Neural cell (in vitro differentiated cells): ENCODE data around the gene STARD10. TPM values are rescaled to one million over a fixed set of nuclear protein-coding genes. Genes with fewer than 3 reads are reported as not detected.

Experiments used
- H2AFZ ChIP-seq: fragments of 200-600, 300-800 bp; sonication (generic), shearing (Covaris generic); 2 replicates; pipeline ENCODE4 v1.6.0; 2014; ENCODE audit warnings: low read depth, mild to moderate bottlenecking, antibody characterized with exemption, low read length, moderate library complexity
- H3F3A ChIP-seq: fragments of 200-600 bp; shearing (Covaris generic); 2 replicates; pipeline ENCODE4 v1.6.1; 2016; ENCODE audit warnings: mild to moderate bottlenecking, moderate library complexity, mixed read lengths, antibody characterized with exemption, low read length; ENCODE audit not compliant: insufficient read depth, poor library complexity, severe bottlenecking
- H3K27ac ChIP-seq: fragments of 200-600, 300-800 bp; sonication (generic), shearing (Covaris generic); 2 replicates; pipeline ENCODE4 v1.5.1; 2014; ENCODE audit warnings: mild to moderate bottlenecking, low read length, moderate library complexity
- H3K27me3 ChIP-seq: fragments of 300-800, 200-600 bp; sonication (generic), shearing (Covaris generic); 2 replicates; pipeline ENCODE4 v1.6.0; 2014; ENCODE audit warnings: mild to moderate bottlenecking, low read depth, low read length, moderate library complexity; ENCODE audit not compliant: insufficient read depth
- H3K36me3 ChIP-seq: fragments of 300-800, 200-600 bp; sonication (generic), shearing (Covaris generic); 2 replicates; pipeline ENCODE4 v1.5.1; 2014; ENCODE audit warnings: mild to moderate bottlenecking, antibody characterized with exemption, low read length, moderate library complexity; ENCODE audit not compliant: insufficient read depth
- H3K4me2 ChIP-seq: fragments of 300-800, 200-600 bp; sonication (generic), shearing (Covaris generic); 2 replicates; pipeline ENCODE4 v1.6.0; 2014; ENCODE audit warnings: mild to moderate bottlenecking, low read length
- H3K4me3 ChIP-seq: fragments of 300-800, 200-600 bp; sonication (generic), shearing (Covaris generic); 2 replicates; pipeline ENCODE4 v1.5.1; 2014; ENCODE audit warnings: mild to moderate bottlenecking, low read length, moderate library complexity
- H3K79me2 ChIP-seq: fragments of 200-600 bp; shearing (Covaris generic); replicated peaks from 2 replicates; pipeline ENCODE4 v1.6.0; 2014; ENCODE audit warnings: mild to moderate bottlenecking, low read length, moderate library complexity; ENCODE audit not compliant: insufficient read depth
- H3K9ac ChIP-seq: fragments of 300-800, 200-600 bp; sonication (generic), shearing (Covaris generic); 2 replicates; pipeline ENCODE4 v1.6.1; 2016; ENCODE audit warnings: mild to moderate bottlenecking, low read length, mixed read lengths
- H3K9me2 ChIP-seq: fragments of 200-600 bp; shearing (Covaris generic); 2 replicates; pipeline ENCODE4 v1.6.1; 2016; ENCODE audit warnings: mild to moderate bottlenecking, low read length, mixed read lengths; ENCODE audit not compliant: insufficient read depth
- H3K9me3 ChIP-seq: fragments of 200-600, 300-800 bp; sonication (generic), shearing (Covaris generic); 2 replicates; pipeline ENCODE4 v1.6.1; 2016; ENCODE audit warnings: mild to moderate bottlenecking, mixed run types, low read length, moderate library complexity, mixed read lengths
- H4K20me1 ChIP-seq: fragments of 200-600 bp; shearing (Covaris generic); 2 replicates; pipeline ENCODE4 v1.6.1; 2016; ENCODE audit warnings: mild to moderate bottlenecking, mixed run types; ENCODE audit not compliant: insufficient read depth
- CTCF ChIP-seq: fragments of 450-650 bp; IDR thresholded peaks from 2 replicates; pipeline ENCODE4 v1.5.1; 2014; ENCODE audit warnings: antibody characterized with exemption, mild to moderate bottlenecking, moderate library complexity; ENCODE audit not compliant: poor library complexity, severe bottlenecking
- EP300 ChIP-seq: fragments of 450-650 bp; conservative IDR thresholded peaks from 2 replicates; pipeline ENCODE4 v1.6.1; 2014; ENCODE audit warnings: antibody characterized with exemption, mild to moderate bottlenecking, moderate library complexity; ENCODE audit not compliant: poor library complexity, severe bottlenecking
- EZH2 ChIP-seq: fragments of 200-600, 300-800 bp; shearing (Covaris generic), sonication (generic); IDR thresholded peaks from 2 replicates; pipeline ENCODE4 v1.6.1; 2014; ENCODE audit warnings: antibody characterized with exemption, low read length, borderline replicate concordance, mild to moderate bottlenecking; ENCODE audit not compliant: insufficient read depth, poor library complexity, severe bottlenecking
- MXI1 ChIP-seq: fragments of 450-650 bp; conservative IDR thresholded peaks from 2 replicates; pipeline ENCODE4 v1.6.1; 2014; ENCODE audit warnings: antibody characterized with exemption, mild to moderate bottlenecking; ENCODE audit not compliant: poor library complexity, severe bottlenecking
- POLR2AphosphoS5 ChIP-seq: IDR thresholded peaks from 2 replicates; pipeline ENCODE4 v1.6.1; 2012
- RAD21 ChIP-seq: fragments of 450-650 bp; conservative IDR thresholded peaks from 2 replicates; pipeline ENCODE4 v1.6.1; 2014; ENCODE audit warnings: antibody characterized with exemption, mild to moderate bottlenecking, moderate library complexity
- REST ChIP-seq: IDR thresholded peaks from 2 replicates; pipeline ENCODE4 v1.6.1; 2012; ENCODE audit warnings: borderline replicate concordance
- SMC3 ChIP-seq: fragments of 450-650 bp; conservative IDR thresholded peaks from 2 replicates; pipeline ENCODE4 v1.6.1; 2014; ENCODE audit warnings: antibody characterized with exemption, mild to moderate bottlenecking, moderate library complexity; ENCODE audit not compliant: poor library complexity
- TAF1 ChIP-seq: IDR thresholded peaks from 2 replicates; pipeline ENCODE4 v1.6.1; 2012; ENCODE audit warnings: low read depth
- polyA plus RNA-seq: library from polyadenylated mRNA; depleted of rRNA; stranded (reverse); fragments of >200 nt; gene quantifications from 2 replicates; pipeline ENCODE4 v1.2.3, GENCODE V29; 2014

STARD10 gene
- polyA plus RNA-seq, 1 donor from 2014 or later = 29.0 TPM

- Histone ChIP-seq H4K20me1 (no peaks in the 10 kb centered on the region), H3K27ac (no peak overlapping the region), H3K9me2 (no peaks in the 10 kb centered on the region), H3K36me3 (no peaks in the 10 kb centered on the region), H3K4me2 (no peak overlapping the region), H2AFZ (no peak overlapping the region), H3K79me2 (no peaks in the 10 kb centered on the region), H3K9ac (no peak overlapping the region), H3F3A (no peaks in the 10 kb centered on the region), H3K4me3 (no peak overlapping the region), H3K9me3 (no peaks in the 10 kb centered on the region), H3K27me3 (no peaks in the 10 kb centered on the region)
- TF ChIP-seq POLR2AphosphoS5 = no peak
- TF ChIP-seq REST = no peak
- TF ChIP-seq RAD21 = no peak
- TF ChIP-seq EP300 = no peak
- no peak for TF ChIP-seq MXI1
- no peak for TF ChIP-seq TAF1
- no peak for TF ChIP-seq CTCF
- no peak for TF ChIP-seq EZH2
- no peak for TF ChIP-seq SMC3
Measured at GRCh38 chr11:72842126-72842525, 48.3 kb upstream of the STARD10 start.

- no peak overlapping the region for H3K9ac ChIP-seq
- no peak overlapping the region for H3K27ac ChIP-seq
- H3K9me3 ChIP-seq = no peaks in the 10 kb centered on the region
- no peak overlapping the region for H3K4me3 ChIP-seq
- no peak overlapping the region for H2AFZ ChIP-seq
- H3K36me3 ChIP-seq = no peaks in the 10 kb centered on the region
- TF ChIP-seq CTCF (no peak), TAF1 (no peak), REST (no peak), POLR2AphosphoS5 (no peak), EZH2 (no peak), RAD21 (no peak)
- H3K4me2 ChIP-seq = no peak overlapping the region
- no peaks in the 10 kb centered on the region for H3K79me2 ChIP-seq
- H3K27me3 ChIP-seq = no peaks in the 10 kb centered on the region
- no peaks in the 10 kb centered on the region for H3F3A ChIP-seq
- H4K20me1 ChIP-seq = no peaks in the 10 kb centered on the region
- H3K9me2 ChIP-seq = no peaks in the 10 kb centered on the region
Measured at GRCh38 chr11:72841397-72841796, 47.5 kb upstream of the STARD10 start.
